K562 (cell line): ENCODE data around the gene RCOR1. TPM values are rescaled to one million over a fixed set of nuclear protein-coding genes. Genes with fewer than 3 reads are reported as not detected.

ENCODE experiments used
- ARHGAP35 ChIP-seq: fragments of 450-650 bp; IDR thresholded peaks from 2 replicates; pipeline ENCODE4 v1.6.1; 2018; ENCODE audit not compliant: partially characterized antibody
- BRD9 ChIP-seq: fragments of 450-650 bp; IDR thresholded peaks from 2 replicates; pipeline ENCODE4 v1.6.1; 2018; ENCODE audit warnings: low read depth; ENCODE audit not compliant: partially characterized antibody
- BRF1 ChIP-seq: IDR thresholded peaks from 3 replicates; pipeline ENCODE4 v1.6.1; 2011; ENCODE audit warnings: borderline replicate concordance, mild to moderate bottlenecking; ENCODE audit not compliant: insufficient read length; ENCODE audit errors: extremely low read depth
- CCAR2 ChIP-seq: fragments of 200-400 bp; formaldehyde crosslinking; IDR thresholded peaks from 2 replicates; pipeline ENCODE4 v1.6.1; 2017; ENCODE audit warnings: mild to moderate bottlenecking, low read depth, low read length
- CHD1 ChIP-seq: fragments of 200-600 bp; sonication (generic); IDR thresholded peaks from one replicate; pipeline ENCODE4 v1.6.1; 2012; ENCODE audit warnings: mild to moderate bottlenecking, moderate library complexity, low read length, inconsistent platforms
- ELF1 ChIP-seq: fragments of 200-800 bp; sonication (Bioruptor generic); IDR thresholded peaks from 2 replicates; pipeline ENCODE4 v1.6.1; 2016; ENCODE audit warnings: missing genetic modification characterization, missing compliant biosample characterization
- HLTF ChIP-seq: fragments of 450-650 bp; IDR thresholded peaks from 2 replicates; pipeline ENCODE4 v1.6.1; 2016
- HMG20B ChIP-seq: fragments of 250-450 bp; sonication (Bioruptor Pico); IDR thresholded peaks from 2 replicates; pipeline ENCODE4 v1.5.0; 2021; ENCODE audit warnings: mild to moderate bottlenecking
- JUN ChIP-seq, 2 experiments: sonication (generic) in 1 of 2; formaldehyde crosslinking in 1 of 2; IDR thresholded peaks; 2 replicates each; pipeline versions ENCODE4 v1.6.1 to v1.8.0; 2012 to 2022; ENCODE audit warnings: borderline replicate concordance in 2 of 2, mild to moderate bottlenecking in 2 of 2, improper control_type of control experiment in 1 of 2, low read depth in 1 of 2, low read length in 1 of 2, missing genetic modification reagents in 1 of 2
- JUNB ChIP-seq: fragments of 450-650 bp; formaldehyde crosslinking; conservative IDR thresholded peaks from 2 replicates; pipeline ENCODE4 v1.4.0; 2020; ENCODE audit warnings: mild to moderate bottlenecking
- KLF6 ChIP-seq: fragments of 250-450 bp; sonication (Bioruptor Pico); IDR thresholded peaks from 2 replicates; pipeline ENCODE4 v1.4.0; 2020; ENCODE audit warnings: mild to moderate bottlenecking, moderate library complexity, borderline replicate concordance
- NUFIP1 ChIP-seq: fragments of 450-650 bp; IDR thresholded peaks from 2 replicates; pipeline ENCODE4 v1.6.1; 2018; ENCODE audit not compliant: partially characterized antibody
- POLR2G ChIP-seq: fragments of 200-400 bp; formaldehyde crosslinking; IDR thresholded peaks from 2 replicates; pipeline ENCODE4 v1.6.1; 2017; ENCODE audit warnings: low read depth, mild to moderate bottlenecking, antibody characterized with exemption, low read length, moderate library complexity
- RBM25 ChIP-seq: fragments of 200-400 bp; formaldehyde crosslinking; IDR thresholded peaks from 2 replicates; pipeline ENCODE4 v1.6.1; 2018; ENCODE audit warnings: low read length, low read depth, moderate library complexity; ENCODE audit not compliant: severe bottlenecking
- SMAD2 ChIP-seq: fragments of 150-350 bp; IDR thresholded peaks from 2 replicates; pipeline ENCODE4 v1.6.1; 2014; ENCODE audit warnings: low read depth, mild to moderate bottlenecking, low read length
- SMAD4 ChIP-seq: fragments of 250-450 bp; sonication (Bioruptor Pico); conservative IDR thresholded peaks from 2 replicates; pipeline ENCODE4 v1.8.0; 2021; ENCODE audit warnings: inconsistent platforms, mild to moderate bottlenecking, moderate library complexity
- SMC3 ChIP-seq: conservative IDR thresholded peaks from 2 replicates; pipeline ENCODE4 v1.6.1; 2011; ENCODE audit warnings: low read depth, low read length, improper control_type of control experiment; ENCODE audit not compliant: insufficient read depth
- SREBF2 ChIP-seq: sonication (generic); formaldehyde crosslinking; IDR thresholded peaks from 2 replicates; pipeline ENCODE4 v1.4.0; 2020; ENCODE audit warnings: mild to moderate bottlenecking, missing genetic modification reagents
- TAF7 ChIP-seq: fragments of 450-650 bp; IDR thresholded peaks from 2 replicates; pipeline ENCODE4 v1.6.1; 2016; ENCODE audit warnings: missing genetic modification characterization, missing compliant biosample characterization
- ZNF175 ChIP-seq: fragments of 200-800 bp; sonication (Bioruptor generic); IDR thresholded peaks from 2 replicates; pipeline ENCODE4 v1.6.1; 2016; ENCODE audit warnings: low read depth, mild to moderate bottlenecking, missing genetic modification characterization, missing compliant biosample characterization
- ZNF232 ChIP-seq: sonication (generic); formaldehyde crosslinking; IDR thresholded peaks from 2 replicates; pipeline ENCODE4 v1.8.0; 2022; ENCODE audit warnings: mild to moderate bottlenecking, missing genetic modification reagents
- ZZZ3 ChIP-seq: fragments of 450-650 bp; IDR thresholded peaks from 2 replicates; pipeline ENCODE4 v1.6.1; 2016; ENCODE audit warnings: antibody characterized with exemption, mild to moderate bottlenecking, moderate library complexity
- polyA plus RNA-seq, 8 experiments: library from polyadenylated mRNA; depleted of rRNA in 4 of 8; stranded (reverse) in 5 of 8; unstranded in 3 of 8; fragments of >200 nt; fragmentation: Nextera tagmentation in 2 of 8; fragmentation: Illumina TruSeq in 1 of 8; extraction: Ambion mirVana in 2 of 8; extraction: Trizol in 1 of 8; gene quantifications; 2 replicates each; pipeline versions ENCODE4 v1.2.1 to v1.2.3, GENCODE V29; 2011 to 2014; ENCODE audit warnings: inconsistent platforms in 1 of 8, missing spikeins in 1 of 8
- total RNA-seq, 7 experiments: library from RNA; depleted of rRNA in 6 of 7; stranded (reverse); fragments of >200 nt in 6 of 7; fragmentation: Illumina TruSeq in 2 of 7; extraction: Trizol in 2 of 7; gene quantifications; 2 replicates each; pipeline versions ENCODE4 v1.2.1 to v1.2.3, GENCODE V29; 2011 to 2021; ENCODE audit warnings: low replicate concordance in 1 of 7
- TF ChIP-seq, protein P1 (sequence below): fragments of 250-450 bp; sonication (Bioruptor Pico); IDR thresholded peaks from 2 replicates; pipeline ENCODE4 v1.4.0; 2020; ENCODE audit warnings: borderline replicate concordance
- TF ChIP-seq, protein P2 (sequence below): IDR thresholded peaks from 2 replicates; pipeline ENCODE4 v1.6.1; 2011; ENCODE audit warnings: borderline replicate concordance, low read depth, mild to moderate bottlenecking, moderate library complexity, low read length; ENCODE audit not compliant: insufficient read depth, poor library complexity, severe bottlenecking

RCOR1 gene
- total and polyA plus RNA-seq, 9 of the 15 experiments (the other 6 are each of a cell fraction or from before 2014, with no cell fraction given), result 8.5 to 47.9 (median 20.9) TPM

DNA sequence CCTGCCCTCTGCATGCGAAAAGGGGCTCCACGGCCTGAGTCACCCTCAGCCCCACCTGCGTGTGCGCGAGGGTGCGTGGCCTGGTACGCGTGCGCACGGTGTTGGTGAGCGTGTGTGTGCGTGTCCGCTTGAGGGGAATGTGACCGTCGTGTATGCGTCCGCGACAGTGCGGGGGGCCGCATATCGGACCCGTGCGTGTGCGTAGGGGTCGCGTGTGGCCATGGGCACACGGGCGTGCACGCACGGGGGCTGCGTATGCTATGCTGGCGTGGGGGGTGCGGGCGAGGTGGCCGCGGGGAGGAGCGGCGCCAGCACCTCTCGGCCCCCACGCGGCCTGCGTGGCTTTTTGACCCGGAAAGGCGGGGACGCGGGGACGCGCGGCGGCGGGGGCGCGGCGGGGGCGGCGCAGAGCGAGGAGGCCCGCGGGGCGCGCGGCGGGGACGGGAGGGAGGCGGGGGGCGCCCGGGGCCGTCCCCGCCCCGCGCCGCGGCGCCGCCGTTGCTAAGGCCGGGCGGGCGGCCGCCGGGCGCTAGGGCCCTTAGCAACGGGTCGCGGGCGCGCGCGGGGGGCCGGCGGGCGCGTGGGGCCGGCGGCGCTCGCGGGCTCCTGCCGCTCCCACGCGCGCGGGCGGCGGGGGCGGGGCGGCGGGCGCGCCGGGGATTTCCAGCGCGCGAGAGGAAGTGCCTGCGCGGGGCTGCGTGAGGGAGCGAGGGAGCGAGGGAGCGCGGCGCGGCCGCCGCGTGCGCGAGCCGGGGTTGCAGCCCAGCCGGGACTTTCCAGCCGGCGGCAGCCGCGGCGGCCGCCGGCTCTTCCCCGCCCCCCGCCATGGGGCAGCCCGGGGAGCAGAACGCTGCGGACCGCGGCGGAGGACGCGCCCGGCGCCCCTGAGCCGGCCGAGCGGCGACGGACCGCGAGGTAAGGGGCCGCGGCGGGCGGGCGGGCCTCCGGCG, 184.6 kb downstream of the RCOR1 start, which contains the start of gene TRAF3 (continued):
- TF ChIP-seq, protein P1, sequence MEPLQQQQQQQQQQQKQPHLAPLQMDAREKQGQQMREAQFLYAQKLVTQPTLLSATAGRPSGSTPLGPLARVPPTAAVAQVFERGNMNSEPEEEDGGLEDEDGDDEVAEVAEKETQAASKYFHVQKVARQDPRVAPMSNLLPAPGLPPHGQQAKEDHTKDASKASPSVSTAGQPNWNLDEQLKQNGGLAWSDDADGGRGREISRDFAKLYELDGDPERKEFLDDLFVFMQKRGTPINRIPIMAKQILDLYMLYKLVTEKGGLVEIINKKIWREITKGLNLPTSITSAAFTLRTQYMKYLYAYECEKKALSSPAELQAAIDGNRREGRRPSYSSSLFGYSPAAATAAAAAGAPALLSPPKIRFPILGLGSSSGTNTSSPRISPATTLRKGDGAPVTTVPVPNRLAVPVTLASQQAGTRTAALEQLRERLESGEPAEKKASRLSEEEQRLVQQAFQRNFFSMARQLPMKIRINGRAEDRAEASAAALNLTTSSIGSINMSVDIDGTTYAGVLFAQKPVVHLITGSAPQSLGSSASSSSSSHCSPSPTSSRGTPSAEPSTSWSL (CRISPR knock-in tag), result no peak
- TF ChIP-seq BRF1 (no peak), ZNF175 (CRISPR knock-in tag) (0 out of 2 replicates have a peak, but pooled peaks have one; percentile 20), CHD1 (no peak), KLF6 (CRISPR knock-in tag) (no peak), SMAD2 (no peak), RBM25 (no peak), CCAR2 (no peak), ELF1 (tag) (no peak), JUNB (CRISPR knock-in tag) (no peak), NUFIP1 (no peak), POLR2G (peak; percentile 49), TAF7 (tag) (no peak), BRD9 (no peak), ZZZ3 (no peak), HLTF (no peak), SMC3 (no peak), SMAD4 (CRISPR knock-in tag) (peak; percentile 11; the same call in 1 of the 2 replicates), HMG20B (CRISPR knock-in tag) (no peak), SREBF2 (no peak), ARHGAP35 (no peak), JUN (IDR thresholded peaks at IDR 0.05; ENCODE audit: borderline replicate concordance, low read depth, low read length) (no peak), JUN (CRISPR knock-in tag; IDR thresholded peaks at IDR 0.05; ENCODE audit: borderline replicate concordance) (no peak), ZNF232 (CRISPR knock-in tag) (no peak)
- TF ChIP-seq, protein P2, sequence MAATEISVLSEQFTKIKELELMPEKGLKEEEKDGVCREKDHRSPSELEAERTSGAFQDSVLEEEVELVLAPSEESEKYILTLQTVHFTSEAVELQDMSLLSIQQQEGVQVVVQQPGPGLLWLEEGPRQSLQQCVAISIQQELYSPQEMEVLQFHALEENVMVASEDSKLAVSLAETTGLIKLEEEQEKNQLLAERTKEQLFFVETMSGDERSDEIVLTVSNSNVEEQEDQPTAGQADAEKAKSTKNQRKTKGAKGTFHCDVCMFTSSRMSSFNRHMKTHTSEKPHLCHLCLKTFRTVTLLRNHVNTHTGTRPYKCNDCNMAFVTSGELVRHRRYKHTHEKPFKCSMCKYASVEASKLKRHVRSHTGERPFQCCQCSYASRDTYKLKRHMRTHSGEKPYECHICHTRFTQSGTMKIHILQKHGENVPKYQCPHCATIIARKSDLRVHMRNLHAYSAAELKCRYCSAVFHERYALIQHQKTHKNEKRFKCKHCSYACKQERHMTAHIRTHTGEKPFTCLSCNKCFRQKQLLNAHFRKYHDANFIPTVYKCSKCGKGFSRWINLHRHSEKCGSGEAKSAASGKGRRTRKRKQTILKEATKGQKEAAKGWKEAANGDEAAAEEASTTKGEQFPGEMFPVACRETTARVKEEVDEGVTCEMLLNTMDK, result no peak
